NCI-H2196 (cell line): ENCODE data around the gene ARHGAP40.

ENCODE experiments used
- DNase-seq: peaks from one replicate; lab custom pipeline; 2025; ENCODE audit not compliant: unreplicated experiment; lab: John Stamatoyannopoulos, UW

The ARHGAP40 gene

DNA sequence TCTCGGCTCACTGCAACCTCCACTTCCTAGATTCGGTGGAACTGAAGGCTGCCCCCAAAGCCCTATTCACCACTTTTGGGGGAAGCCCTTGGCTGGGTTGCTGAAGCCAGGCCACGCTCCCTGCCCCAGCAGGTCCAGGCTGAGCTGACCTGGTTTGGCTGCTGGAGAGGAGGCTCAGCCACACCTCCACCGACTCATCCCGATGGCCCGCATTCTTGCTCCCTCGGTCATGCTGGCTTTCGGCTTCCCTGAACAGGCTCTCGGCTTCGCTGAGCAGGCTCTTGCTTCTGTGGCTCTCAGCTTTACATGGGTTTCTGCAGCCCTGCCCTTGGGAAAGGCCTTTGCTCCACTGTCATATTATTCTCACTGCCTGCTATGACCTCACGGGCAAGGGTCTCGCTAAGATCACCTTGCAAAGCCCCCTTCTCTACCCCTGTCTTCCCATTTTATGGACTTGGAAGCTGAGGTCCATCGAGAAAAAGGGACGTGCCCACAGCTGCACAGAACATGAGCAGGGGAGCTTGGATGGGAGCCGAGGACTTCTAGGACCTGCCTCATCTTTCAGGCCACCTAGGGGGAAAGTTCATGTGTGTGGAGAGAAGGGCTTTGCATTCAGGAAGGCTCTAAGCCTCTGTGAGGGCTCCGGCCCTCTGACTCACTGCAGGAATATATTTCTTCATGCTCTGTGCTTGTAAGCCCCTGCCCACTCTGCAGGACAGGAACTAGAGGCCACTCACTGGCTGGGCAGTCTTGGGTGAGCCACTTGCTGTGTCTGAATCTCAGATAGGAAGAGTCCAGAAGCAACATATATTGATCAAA, 15.6 kb downstream of the ARHGAP40 start:
- no peak for DNase-seq

DNA sequence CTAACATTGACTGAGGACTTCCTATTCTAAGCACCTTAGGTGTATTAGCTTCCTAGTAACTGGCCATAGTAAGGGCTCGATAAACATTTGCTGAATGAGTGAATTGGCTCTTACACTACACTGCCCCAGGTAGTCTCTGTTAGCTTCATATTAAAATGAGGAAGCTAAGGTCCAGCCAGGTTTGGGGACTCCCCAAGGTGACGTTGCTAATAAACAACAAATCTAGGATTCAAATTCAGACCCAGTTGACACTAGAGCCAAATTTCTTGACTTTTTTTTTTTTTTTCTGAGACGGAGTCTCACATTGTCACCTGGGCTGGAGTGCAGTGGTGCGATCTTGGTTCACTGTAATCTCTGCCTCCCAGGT, 16.2 kb downstream of the ARHGAP40 start:
- DNase-seq = no peak

DNA sequence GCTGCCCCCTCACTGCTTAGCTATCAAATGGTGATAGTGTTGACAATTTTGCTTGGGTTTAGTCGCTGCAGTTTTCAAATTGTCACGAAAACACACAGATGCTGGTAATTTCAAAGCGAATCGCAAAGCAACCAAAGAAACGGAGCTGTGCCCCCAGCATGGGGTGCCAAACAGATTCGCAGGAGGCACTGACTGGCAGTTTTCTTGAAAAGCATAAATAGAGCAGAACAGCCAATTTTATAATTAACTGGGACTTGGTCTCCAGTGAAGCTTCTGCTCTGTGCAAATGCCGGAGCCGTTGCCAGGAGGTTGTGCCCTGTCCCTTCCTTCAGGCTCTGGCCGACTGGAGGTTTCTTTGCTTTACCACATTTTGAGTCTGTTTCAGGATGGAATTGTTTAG, 18.8 kb downstream of the ARHGAP40 start:
- DNase-seq = no peak

DNA sequence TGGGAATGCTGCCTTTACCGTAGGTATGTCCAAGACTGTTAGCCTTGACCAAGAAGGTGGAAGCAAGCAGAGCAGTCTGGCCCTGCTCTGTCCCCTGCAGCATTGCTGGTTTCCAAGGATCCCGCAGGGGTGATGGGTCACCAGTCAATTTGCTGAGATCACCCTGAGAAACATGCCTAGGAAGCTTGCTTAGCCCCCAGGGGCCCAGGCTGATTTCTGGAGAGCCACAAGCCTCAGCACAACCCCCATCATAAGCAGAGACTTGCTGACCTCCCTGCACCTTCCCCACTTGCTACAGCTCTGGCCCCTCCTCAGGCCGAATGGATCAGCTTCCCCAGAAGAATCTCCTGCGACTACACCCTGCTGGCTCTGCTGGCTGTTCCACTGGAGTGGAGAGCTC, 21.5 kb downstream of the ARHGAP40 start:
- no peak for DNase-seq

DNA sequence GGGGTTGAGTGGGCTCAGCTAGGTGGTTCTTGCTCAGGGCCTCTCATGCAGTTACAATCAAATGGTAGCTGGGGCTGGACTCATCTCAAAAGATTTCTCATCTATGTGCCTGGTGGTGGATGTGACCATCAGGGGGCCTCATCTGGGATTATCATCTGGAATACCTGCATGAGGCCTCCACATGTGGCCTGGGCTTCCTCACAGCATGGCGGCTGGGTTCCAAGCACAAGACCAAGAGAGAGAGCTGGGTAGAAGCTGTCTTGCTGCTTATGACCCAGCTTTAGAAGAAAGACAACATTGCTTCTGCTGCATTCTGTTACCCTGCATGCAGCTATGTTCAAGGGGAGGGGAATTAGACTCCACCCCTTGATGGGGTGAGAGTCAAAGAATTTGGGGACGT, 22.5 kb downstream of the ARHGAP40 start:
- DNase-seq = no peak

DNA sequence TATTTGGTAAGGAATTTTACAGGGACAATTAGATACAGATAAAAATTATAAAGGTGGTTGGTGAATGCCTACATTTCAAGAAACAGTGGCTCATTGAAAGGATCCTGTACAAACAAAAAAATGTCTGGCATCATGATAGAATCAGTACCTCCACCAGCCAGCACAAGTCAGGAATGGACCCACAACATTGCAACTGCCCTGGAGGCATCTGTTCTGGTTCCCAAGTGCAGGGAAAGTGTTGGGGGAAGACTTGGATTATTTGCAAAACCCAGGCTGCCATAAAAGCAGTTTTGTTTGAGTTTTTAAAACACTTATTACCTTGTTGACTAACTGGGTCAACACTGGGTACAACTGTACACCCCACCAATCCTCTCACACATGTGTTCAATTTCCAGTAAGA, 24.3 kb downstream of the ARHGAP40 start:
- no peak for DNase-seq

GRCh38 chr20:38626921-38627659, 25.5 kb downstream of the ARHGAP40 start:
- DNase-seq = no peak

DNA sequence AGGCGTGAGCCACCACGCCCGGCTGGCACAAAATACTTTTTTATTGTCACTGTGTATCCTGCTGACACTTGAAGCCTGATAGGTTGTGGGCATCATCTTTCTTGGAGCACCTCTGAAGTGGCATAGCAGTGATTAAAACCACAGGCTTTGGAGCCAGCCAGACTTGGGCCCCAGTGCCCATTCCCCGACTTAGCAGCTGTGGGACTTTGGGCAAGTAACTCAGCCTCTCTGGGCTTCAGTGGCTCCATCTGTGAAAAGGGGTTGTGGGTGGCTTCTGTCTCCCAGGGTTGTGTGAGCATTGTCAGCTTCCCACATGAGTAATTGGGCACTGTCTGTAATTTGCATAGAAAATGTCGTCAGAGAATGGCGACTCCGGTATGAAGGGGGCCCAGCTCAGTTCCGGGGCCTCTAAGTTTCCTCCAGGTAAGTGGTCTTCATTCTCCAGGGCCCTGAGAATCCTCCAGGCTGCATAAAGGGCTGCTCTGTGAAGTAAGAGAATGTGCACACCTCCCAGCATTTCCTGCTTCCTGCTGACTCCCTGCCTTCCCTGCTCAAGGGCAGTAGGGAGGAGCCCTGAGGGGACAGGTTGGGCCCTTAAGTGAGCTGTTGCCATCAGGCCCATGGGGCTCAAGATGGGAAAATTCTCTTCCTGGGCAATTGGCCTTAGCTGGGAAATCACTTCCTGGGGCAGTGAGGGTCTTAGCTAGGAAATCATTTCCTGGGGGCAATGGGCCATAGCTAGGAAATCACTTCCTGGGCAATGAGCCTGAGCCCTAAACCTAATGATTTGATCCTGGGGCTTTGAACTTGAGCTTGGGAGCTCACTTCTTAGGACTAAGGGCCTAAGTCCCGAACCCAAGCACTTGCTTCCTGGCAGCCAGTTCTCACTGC, 27.2 kb downstream of the ARHGAP40 start:
- DNase-seq = no peak

DNA sequence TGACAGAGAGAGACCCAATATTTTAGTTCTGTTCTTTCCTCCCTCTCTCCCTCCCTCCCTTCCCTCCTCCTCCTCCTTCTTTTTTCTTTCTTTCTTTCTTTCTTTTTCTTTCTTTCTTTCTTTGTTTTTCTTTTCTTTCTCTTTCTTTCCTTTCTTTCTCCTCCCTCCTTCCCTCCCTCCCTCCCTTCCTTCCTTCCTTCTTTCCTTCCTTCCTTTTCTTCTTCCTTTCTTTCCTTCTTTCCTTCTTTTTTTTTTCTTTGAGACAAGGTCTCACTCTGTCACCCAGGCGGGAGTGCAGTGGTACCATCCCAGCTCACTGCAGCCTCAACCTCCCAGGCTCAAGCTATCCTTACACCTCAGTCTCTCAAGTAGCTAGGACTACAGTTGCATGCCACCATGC, 28.4 kb downstream of the ARHGAP40 start:
- no peak for DNase-seq

DNA sequence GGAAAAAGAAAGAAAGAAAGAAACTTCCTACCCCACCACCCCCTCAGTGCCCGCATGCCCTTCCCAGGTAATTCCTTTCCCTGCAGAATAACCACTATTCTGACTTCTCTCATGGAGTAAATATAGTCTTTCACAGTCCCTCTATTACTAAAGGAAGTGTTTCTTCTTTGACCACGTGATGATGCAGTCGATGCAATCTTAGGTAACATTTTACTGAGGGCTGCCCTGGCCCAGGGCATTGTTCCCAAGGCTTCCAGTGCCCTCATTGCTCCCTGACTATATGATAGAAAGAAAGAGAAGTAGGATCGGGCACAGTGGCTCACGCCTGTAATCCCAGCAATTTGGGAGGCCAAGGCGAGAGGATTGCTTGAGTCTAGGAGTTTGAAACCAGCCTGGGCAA, 29.1 kb downstream of the ARHGAP40 start:
- no peak for DNase-seq

DNA sequence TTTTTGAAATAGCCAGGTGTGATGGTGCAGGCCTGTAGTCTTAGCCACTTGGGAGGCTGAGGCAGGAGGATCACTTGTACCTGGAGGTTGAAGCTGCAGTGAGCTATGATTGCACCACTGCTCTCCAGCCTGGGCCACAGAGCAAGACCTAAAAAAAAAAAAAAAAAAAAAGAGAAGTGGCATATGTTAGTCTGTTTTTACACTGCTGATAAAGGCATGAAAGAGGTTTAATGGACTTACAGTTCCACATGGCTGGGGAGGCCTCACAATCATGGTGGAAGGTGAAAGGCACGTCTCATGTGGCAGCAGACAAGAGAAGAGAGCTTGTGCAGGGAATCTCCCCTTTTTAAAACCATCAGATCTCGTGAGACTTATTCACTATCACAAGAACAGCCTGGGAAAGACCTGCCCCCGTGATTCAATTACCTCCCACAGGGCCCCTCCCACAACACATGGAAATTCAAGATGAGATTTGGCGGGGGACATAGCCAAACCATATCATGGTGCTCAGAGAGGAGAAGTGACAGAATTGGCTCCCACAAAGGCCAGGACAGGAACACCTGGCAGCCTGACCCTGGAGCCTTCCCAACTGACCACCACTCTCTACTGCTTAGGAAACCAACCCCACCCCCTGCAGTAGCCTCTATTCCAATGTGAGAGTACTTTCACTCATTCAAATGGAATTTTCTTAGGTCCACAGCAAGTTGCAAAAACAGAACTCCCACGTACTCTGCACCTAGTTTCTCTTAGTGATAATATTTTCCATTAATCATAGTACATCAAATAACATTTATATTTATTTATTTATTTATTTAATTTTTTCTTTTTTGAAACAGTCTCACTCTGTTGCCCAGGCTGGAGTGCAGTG, 29.8 kb downstream of the ARHGAP40 start:
- DNase-seq = no peak

DNA sequence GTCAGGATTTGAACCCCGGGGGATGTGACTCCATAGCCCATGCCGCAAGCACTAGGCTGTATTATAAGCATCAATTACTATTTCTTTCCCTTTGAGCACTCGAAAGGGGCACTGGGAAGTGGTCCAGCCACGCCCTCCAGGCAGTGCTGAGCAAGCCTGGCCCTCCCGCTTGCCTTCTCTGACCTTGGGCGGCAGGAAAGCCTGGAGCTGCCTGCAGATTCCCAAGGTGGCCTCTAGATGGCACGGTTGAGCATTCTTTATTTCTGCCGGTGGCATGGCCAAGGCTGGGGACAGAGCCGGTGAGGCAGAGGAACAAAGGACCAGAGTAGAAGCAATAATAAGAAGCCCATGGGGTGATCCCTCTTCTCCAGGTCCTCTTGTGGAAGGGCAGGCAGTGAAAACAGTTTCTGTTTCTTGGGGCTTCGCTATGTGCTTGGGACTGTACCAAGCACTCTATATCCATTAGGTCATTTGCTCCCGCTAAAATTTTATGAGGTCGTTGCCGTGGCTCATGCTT, 32.0 kb downstream of the ARHGAP40 start:
- peak; percentile 58 for DNase-seq

DNA sequence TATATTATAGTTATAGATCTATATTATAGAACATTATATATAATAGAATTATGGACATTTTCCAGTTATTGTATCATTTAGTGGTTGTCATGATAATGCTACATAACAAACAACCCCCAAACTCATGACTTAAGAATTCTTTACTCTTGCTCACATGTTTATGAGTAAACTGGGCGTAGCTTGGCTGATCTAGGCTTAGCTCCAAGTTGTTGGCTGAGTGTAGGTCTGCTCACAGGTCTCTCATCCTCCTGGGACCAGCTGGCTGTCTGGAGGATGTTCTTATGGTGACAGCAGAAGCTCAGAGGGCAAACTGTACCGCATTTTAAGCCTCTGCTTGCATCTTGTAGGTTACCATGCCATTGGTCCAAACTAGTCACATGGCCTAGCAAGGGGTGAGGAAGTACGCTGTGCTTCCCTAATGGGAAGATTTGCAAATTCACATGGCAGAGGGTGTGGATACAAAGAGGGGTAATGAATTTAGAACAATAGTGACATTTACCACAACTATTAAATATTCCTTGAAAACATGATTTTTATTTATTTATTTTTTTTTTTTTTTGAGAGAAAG, 34.2 kb downstream of the ARHGAP40 start:
- DNase-seq = no peak

- DNase-seq = no peak
These were observed 38.9 kb downstream of the ARHGAP40 start for GRCh38 chr20:38640521-38640920.

DNA sequence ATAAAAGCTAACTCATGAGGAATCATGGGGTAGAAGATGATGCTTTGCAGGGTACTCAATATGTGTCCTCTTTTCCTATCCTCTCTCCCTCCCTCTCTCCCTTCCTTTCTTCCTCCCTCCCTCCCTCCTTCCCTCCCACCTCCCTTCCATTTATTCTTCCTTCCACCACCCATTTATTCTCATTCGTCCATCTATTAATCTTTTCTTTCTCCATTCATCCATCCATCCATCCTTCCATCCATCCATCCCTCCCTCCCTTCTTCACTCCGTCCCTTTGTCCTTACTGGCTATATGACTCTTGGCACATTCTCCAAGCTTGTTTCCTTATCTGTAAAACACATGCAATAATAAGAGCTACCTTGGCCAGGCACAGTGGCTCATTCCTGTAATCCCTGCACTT, 40.9 kb downstream of the ARHGAP40 start:
- DNase-seq = no peak

GRCh38 chr20:38644588-38645260, 43.1 kb downstream of the ARHGAP40 start:
- no peak for DNase-seq

GRCh38 chr20:38645351-38645750, 43.7 kb downstream of the ARHGAP40 start:
- DNase-seq = no peak

- DNase-seq = peak; percentile 83
These were observed 44.6 kb downstream of the ARHGAP40 start for GRCh38 chr20:38645980-38646858.
